HL-60 (cell line): Measurements from ENCODE around the gene CMIP.

Experiments
- DNase-seq, 2 experiments: peaks; one replicate each; pipeline ENCODE4 v3.0.0-alpha.2; 2010 to 2020; ENCODE audit warnings: low read depth in 1 of 2, low spot score in 1 of 2
- H3K27ac ChIP-seq: fragments of 250-450 bp; sonication (Bioruptor Pico); replicated peaks from 2 replicates; pipeline ENCODE4 v1.5.1; 2020; ENCODE audit warnings: mild to moderate bottlenecking, moderate library complexity
- H3K27me3 ChIP-seq: fragments of 250-450 bp; sonication (Bioruptor Pico); 2 replicates; pipeline ENCODE4 v1.5.1; 2021; ENCODE audit warnings: mild to moderate bottlenecking, moderate library complexity; ENCODE audit not compliant: insufficient read depth, poor library complexity, severe bottlenecking
- H3K4me3 ChIP-seq: replicated peaks from 2 replicates; pipeline ENCODE4 v1.5.1; 2011; ENCODE audit warnings: mild to moderate bottlenecking, control low read depth, low read length; ENCODE audit not compliant: insufficient read depth
- GABPA ChIP-seq: IDR thresholded peaks from 2 replicates; pipeline ENCODE4 v1.6.1; 2012; ENCODE audit warnings: low read depth
- POLR2AphosphoS5 ChIP-seq: IDR thresholded peaks from 2 replicates; pipeline ENCODE4 v1.6.1; 2012; ENCODE audit warnings: low read depth
- SPI1 ChIP-seq: IDR thresholded peaks from 2 replicates; pipeline ENCODE4 v1.6.1; 2012; ENCODE audit warnings: low read depth, mild to moderate bottlenecking, borderline replicate concordance
- TF ChIP-seq, protein P1 (sequence below): IDR thresholded peaks from one replicate; pipeline ENCODE4 v1.5.1; 2011; ENCODE audit warnings: low read length, control low read depth, inconsistent platforms; ENCODE audit not compliant: insufficient read depth
- TF ChIP-seq, protein P2 (sequence below): IDR thresholded peaks from 2 replicates; pipeline ENCODE4 v1.6.1; 2012; ENCODE audit warnings: low read depth; ENCODE audit not compliant: insufficient replicate concordance

Gene CMIP

DNA sequence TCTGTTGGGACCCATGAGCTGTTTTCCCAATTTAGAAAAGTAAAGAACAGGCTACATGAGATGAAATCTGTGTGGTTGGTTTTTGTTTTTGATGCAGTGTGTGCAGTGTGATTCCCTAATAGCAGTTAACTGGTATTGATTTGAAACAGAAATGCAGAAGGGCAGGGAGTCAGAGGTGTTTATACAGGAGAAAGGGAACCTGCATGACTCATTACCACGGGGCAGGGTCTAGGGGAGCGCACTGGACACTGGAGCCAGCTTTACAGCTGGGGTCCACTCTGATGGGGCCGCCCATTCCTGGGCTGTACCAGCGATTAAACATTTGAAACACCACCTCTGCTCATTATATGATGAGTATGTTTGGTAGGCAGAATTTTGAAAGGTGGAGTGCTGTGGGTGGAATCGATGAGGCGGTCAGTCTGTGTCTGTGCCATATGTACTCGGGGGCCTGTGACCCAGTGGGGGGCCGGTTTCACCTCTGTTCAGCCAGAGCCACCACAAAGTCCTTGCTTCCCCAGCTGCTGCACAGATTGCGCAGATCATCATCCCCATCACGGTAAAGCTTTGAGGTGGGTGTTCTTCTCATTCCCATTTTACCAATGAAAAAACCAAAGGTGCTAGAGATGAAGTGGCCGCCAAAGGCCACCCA lies 142.5 kb downstream of the CMIP start:
- H3K4me3 ChIP-seq: no peak overlapping the region
- TF ChIP-seq, protein P1, sequence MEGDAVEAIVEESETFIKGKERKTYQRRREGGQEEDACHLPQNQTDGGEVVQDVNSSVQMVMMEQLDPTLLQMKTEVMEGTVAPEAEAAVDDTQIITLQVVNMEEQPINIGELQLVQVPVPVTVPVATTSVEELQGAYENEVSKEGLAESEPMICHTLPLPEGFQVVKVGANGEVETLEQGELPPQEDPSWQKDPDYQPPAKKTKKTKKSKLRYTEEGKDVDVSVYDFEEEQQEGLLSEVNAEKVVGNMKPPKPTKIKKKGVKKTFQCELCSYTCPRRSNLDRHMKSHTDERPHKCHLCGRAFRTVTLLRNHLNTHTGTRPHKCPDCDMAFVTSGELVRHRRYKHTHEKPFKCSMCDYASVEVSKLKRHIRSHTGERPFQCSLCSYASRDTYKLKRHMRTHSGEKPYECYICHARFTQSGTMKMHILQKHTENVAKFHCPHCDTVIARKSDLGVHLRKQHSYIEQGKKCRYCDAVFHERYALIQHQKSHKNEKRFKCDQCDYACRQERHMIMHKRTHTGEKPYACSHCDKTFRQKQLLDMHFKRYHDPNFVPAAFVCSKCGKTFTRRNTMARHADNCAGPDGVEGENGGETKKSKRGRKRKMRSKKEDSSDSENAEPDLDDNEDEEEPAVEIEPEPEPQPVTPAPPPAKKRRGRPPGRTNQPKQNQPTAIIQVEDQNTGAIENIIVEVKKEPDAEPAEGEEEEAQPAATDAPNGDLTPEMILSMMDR: no peak
- no peak for TF ChIP-seq SPI1
- TF ChIP-seq GABPA: no peak
- TF ChIP-seq POLR2AphosphoS5: no peak
- TF ChIP-seq, protein P2, sequence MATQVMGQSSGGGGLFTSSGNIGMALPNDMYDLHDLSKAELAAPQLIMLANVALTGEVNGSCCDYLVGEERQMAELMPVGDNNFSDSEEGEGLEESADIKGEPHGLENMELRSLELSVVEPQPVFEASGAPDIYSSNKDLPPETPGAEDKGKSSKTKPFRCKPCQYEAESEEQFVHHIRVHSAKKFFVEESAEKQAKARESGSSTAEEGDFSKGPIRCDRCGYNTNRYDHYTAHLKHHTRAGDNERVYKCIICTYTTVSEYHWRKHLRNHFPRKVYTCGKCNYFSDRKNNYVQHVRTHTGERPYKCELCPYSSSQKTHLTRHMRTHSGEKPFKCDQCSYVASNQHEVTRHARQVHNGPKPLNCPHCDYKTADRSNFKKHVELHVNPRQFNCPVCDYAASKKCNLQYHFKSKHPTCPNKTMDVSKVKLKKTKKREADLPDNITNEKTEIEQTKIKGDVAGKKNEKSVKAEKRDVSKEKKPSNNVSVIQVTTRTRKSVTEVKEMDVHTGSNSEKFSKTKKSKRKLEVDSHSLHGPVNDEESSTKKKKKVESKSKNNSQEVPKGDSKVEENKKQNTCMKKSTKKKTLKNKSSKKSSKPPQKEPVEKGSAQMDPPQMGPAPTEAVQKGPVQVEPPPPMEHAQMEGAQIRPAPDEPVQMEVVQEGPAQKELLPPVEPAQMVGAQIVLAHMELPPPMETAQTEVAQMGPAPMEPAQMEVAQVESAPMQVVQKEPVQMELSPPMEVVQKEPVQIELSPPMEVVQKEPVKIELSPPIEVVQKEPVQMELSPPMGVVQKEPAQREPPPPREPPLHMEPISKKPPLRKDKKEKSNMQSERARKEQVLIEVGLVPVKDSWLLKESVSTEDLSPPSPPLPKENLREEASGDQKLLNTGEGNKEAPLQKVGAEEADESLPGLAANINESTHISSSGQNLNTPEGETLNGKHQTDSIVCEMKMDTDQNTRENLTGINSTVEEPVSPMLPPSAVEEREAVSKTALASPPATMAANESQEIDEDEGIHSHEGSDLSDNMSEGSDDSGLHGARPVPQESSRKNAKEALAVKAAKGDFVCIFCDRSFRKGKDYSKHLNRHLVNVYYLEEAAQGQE: no peak
- no peaks in the 10 kb centered on the region for H3K27me3 ChIP-seq
- no peak for DNase-seq
- H3K27ac ChIP-seq: no peak overlapping the region

DNA sequence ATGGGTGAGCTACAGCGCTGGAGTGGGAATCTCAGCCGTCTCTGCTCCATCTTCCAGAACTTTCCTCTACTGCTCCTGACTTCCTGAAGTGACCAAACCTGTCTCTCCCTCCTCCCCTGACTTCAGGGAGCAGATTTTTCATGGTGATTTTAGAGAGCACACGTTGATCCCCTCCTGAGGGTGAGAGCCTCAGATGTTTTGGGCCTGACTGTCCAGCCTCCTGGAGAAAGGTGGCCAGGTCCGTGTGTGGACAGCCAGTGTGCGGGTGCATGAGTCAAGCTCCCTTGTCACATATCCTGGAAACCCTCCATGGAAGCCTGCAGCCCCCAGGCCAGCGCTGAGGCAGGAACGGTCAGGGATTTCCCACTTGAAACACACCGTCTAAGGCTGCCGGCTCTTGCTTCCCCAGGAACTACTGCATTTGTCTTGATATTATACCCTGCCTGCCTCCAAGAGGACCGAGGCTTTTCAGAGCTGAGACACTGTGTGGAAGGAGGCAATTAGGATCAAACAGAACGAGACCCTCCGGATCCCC lies 143.1 kb downstream of the CMIP start:
- Histone ChIP-seq H3K27ac (no peak overlapping the region), H3K27me3 (no peaks in the 10 kb centered on the region), H3K4me3 (no peak overlapping the region)
- no peak for TF ChIP-seq POLR2AphosphoS5
- TF ChIP-seq, protein P1: no peak
- no peak for DNase-seq

DNA sequence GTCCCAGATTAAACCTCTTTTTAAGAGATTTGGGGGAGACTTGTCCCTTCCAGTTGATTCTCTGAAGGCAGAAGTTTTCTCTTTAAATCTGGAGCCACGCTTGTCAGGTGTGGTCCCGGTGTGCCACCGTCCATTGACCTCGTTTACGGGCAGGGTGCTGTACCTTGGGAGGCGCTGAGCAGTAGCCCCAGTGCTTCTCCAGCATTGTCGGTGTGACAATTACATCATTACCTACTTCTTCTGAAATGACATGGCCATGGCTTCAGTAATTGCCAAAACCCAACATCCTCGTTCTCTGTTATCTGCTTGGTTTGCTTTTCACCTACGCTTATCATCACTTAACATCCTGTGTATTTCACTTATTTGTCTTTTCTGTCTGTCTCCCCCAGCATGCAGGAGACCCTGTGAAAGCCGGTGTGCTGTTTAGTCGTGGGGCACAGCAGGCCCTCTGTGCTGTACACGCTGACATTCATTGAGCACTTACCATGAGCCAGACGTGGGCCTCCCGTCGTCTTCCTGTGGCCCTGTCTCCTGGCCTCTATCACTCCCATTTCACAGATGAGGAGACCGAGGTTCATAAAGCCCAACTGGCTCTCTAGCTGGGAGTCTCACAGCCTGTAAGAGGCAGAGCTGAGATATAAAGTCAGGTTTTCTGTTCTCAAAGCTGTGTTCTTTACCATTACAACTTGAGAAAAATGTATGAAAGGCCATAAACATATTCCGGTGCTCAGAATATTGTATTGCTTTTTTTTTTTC lies 143.9 kb downstream of the CMIP start:
- no peak overlapping the region for H3K4me3 ChIP-seq
- no peak overlapping the region for H3K27ac ChIP-seq
- no peak for DNase-seq
- TF ChIP-seq SPI1: no peak
- no peak for TF ChIP-seq GABPA
- no peak for TF ChIP-seq POLR2AphosphoS5
- TF ChIP-seq, protein P2: no peak
- TF ChIP-seq, protein P1: no peak
- no peaks in the 10 kb centered on the region for H3K27me3 ChIP-seq
